ENCODE results near the gene NRXN3. TPM values are rescaled to one million over a fixed set of nuclear protein-coding genes. Genes with fewer than 3 reads are reported as not detected.

NRXN3 gene
- total RNA-seq, 2 experiments from 2014 or later, result not detected

GRCh38 chr14:79600406-79600805 is 1430.2 kb downstream of the NRXN3 start:
- no peaks in the 10 kb centered on the region for H3K4me1 ChIP-seq (ENCODE audit: insufficient read depth, low read length, poor library complexity, severe bottlenecking)
- H3K4me3 ChIP-seq (ENCODE audit: low read depth, low read length, poor library complexity, severe bottlenecking), result no peak overlapping the region
- no peak overlapping the region for H3K27ac ChIP-seq (ENCODE audit: low read depth, low read length, poor library complexity, severe bottlenecking)
- BruUV-seq (replicated peaks), result no TSS peak
- H4K20me1 ChIP-seq (ENCODE audit: insufficient read depth, low read length), result no peaks in the 10 kb centered on the region
- H3K9me3 ChIP-seq (ENCODE audit: low read length), result no peaks in the 10 kb centered on the region
- no peaks in the 10 kb centered on the region for H3K79me2 ChIP-seq (ENCODE audit: insufficient read depth, low read depth, low read length)
- no peak for DNase-seq (ENCODE audit: low spot score)
- intact Hi-C loops (cut with micrococcal nuclease; ENCODE audit: unreplicated experiment), result no loop called here
- POLR2A ChIA-PET, result no interaction called here
- H2AFZ ChIP-seq (ENCODE audit: low read length), result no peak overlapping the region
- CTCF ChIA-PET (ENCODE audit: unreplicated experiment), result no interaction called here
- no peaks in the 10 kb centered on the region for H3K36me3 ChIP-seq (ENCODE audit: insufficient read depth, low read length)
- H3K9me2 ChIP-seq (ENCODE audit: insufficient read depth, low read length), result no peaks in the 10 kb centered on the region
- no peak overlapping the region for H3K4me2 ChIP-seq (ENCODE audit: low read length)
- TF ChIP-seq CTCF (conservative IDR thresholded peaks at IDR 0.05; ENCODE audit: low read length) (no peak), EZH2phosphoT487 (IDR thresholded peaks at IDR 0.05; ENCODE audit: borderline replicate concordance, low read depth, low read length) (no peak)

- intact Hi-C loops (cut with micrococcal nuclease; ENCODE audit: unreplicated experiment), result no loop called here
- CTCF ChIA-PET (ENCODE audit: unreplicated experiment), result no interaction called here
Observed at GRCh38 chr14:79601579-79601978, 1431.4 kb downstream of the NRXN3 start.

GRCh38 chr14:79602045-79602444 is 1431.9 kb downstream of the NRXN3 start:
- no TSS peak for BruUV-seq (replicated peaks)
- H2AFZ ChIP-seq (ENCODE audit: low read length), result no peak overlapping the region
- no peak overlapping the region for H3K4me3 ChIP-seq (ENCODE audit: low read depth, low read length, poor library complexity, severe bottlenecking)
- no peaks in the 10 kb centered on the region for H3K79me2 ChIP-seq (ENCODE audit: insufficient read depth, low read depth, low read length)
- H3K27ac ChIP-seq (ENCODE audit: low read depth, low read length, poor library complexity, severe bottlenecking), result no peak overlapping the region
- TF ChIP-seq EZH2phosphoT487 (IDR thresholded peaks at IDR 0.05; ENCODE audit: borderline replicate concordance, low read depth, low read length) (no peak), CTCF (conservative IDR thresholded peaks at IDR 0.05; ENCODE audit: low read length) (no peak)
- POLR2A ChIA-PET, result interaction anchor here (0.7 kb wide), 1 partner anchor 12 kb away, joined by 4 read pairs; no protein-coding TSS in a partner anchor
- H3K4me2 ChIP-seq (ENCODE audit: low read length), result no peak overlapping the region
- CTCF ChIA-PET (ENCODE audit: unreplicated experiment), result no interaction called here
- H3K4me1 ChIP-seq (ENCODE audit: insufficient read depth, low read length, poor library complexity, severe bottlenecking), result no peaks in the 10 kb centered on the region
- no peaks in the 10 kb centered on the region for H3K9me3 ChIP-seq (ENCODE audit: low read length)
- no peaks in the 10 kb centered on the region for H3K36me3 ChIP-seq (ENCODE audit: insufficient read depth, low read length)
- no peak for DNase-seq (ENCODE audit: low spot score)
- intact Hi-C loops (cut with micrococcal nuclease; ENCODE audit: unreplicated experiment), result no loop called here
- H3K9me2 ChIP-seq (ENCODE audit: insufficient read depth, low read length), result no peaks in the 10 kb centered on the region
- H4K20me1 ChIP-seq (ENCODE audit: insufficient read depth, low read length), result no peaks in the 10 kb centered on the region

More at GRCh38 chr14:79601579-79601978, 1431.4 kb downstream of the NRXN3 start:
- no peak for DNase-seq (ENCODE audit: low spot score)
- Histone ChIP-seq H3K4me3 (ENCODE audit: low read depth, low read length, poor library complexity, severe bottlenecking) (no peak overlapping the region), H3K36me3 (ENCODE audit: insufficient read depth, low read length) (no peaks in the 10 kb centered on the region), H3K9me3 (ENCODE audit: low read length) (no peaks in the 10 kb centered on the region), H3K79me2 (ENCODE audit: insufficient read depth, low read depth, low read length) (no peaks in the 10 kb centered on the region), H3K9me2 (ENCODE audit: insufficient read depth, low read length) (no peaks in the 10 kb centered on the region), H3K4me1 (ENCODE audit: insufficient read depth, low read length, poor library complexity, severe bottlenecking) (no peaks in the 10 kb centered on the region), H3K27ac (ENCODE audit: low read depth, low read length, poor library complexity, severe bottlenecking) (no peak overlapping the region), H4K20me1 (ENCODE audit: insufficient read depth, low read length) (no peaks in the 10 kb centered on the region), H3K4me2 (ENCODE audit: low read length) (no peak overlapping the region), H2AFZ (ENCODE audit: low read length) (no peak overlapping the region)
- BruUV-seq (replicated peaks), result no TSS peak
- POLR2A ChIA-PET, result no interaction called here
- TF ChIP-seq CTCF (conservative IDR thresholded peaks at IDR 0.05; ENCODE audit: low read length) (no peak), EZH2phosphoT487 (IDR thresholded peaks at IDR 0.05; ENCODE audit: borderline replicate concordance, low read depth, low read length) (no peak)
